ENCODE measurements around the gene THADA. TPM values are rescaled to one million over a fixed set of nuclear protein-coding genes. Genes with fewer than 3 reads are reported as not detected.

The THADA gene
- total RNA-seq, 1 donor from 2014 or later, result 41.2 TPM

DNA sequence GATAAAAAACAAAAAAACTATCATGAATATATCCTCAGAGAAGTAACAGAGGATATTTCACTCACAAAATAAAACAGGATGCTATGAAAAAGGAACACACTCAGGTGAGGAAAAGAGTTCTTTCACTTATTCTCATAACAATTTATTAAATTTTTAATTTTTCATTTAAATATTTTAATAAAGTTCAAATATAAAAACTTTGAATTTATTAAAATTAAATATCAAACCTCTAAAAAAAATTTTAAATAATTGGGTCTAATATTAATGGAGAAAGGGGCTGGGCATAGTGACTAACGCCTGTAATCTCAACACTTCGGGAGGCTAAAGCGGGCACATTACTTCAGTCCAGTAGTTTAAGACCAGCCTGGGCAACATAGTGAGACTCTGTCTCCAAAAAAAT, 10.1 kb downstream of the THADA start:
- Histone ChIP-seq H3K36me3 (peaks cover 89% of the 10 kb centered on the region), H3K4me3 (no peak overlapping the region)

GRCh38 chr2:43579275-43579981, 16.4 kb downstream of the THADA start:
- H3K4me1 ChIP-seq, result peaks cover 6% of the 10 kb centered on the region
- H3K27me3 ChIP-seq (ENCODE audit: low read depth), result no peaks in the 10 kb centered on the region
- intact Hi-C loops (cut with DNase I), result no loop called here
- H3K27ac ChIP-seq, result no peak overlapping the region
- peaks cover 95% of the 10 kb centered on the region for H3K36me3 ChIP-seq
- ATAC-seq, result no peak
- no peaks in the 10 kb centered on the region for H3K9me3 ChIP-seq
- DNase-seq, result no peak
- H3K4me3 ChIP-seq, result no peak overlapping the region
- no peak for TF ChIP-seq CTCF (IDR thresholded peaks at IDR 0.05)

More for the DNA sequence above, 10.1 kb downstream of the THADA start:
- intact Hi-C loops (cut with DNase I), result no loop called here
- TF ChIP-seq CTCF (IDR thresholded peaks at IDR 0.05), result no peak
- Histone ChIP-seq H3K27ac (no peak overlapping the region), H3K9me3 (no peaks in the 10 kb centered on the region), H3K4me1 (no peaks in the 10 kb centered on the region), H3K27me3 (ENCODE audit: low read depth) (no peaks in the 10 kb centered on the region)
- ATAC-seq, result no peak
- DNase-seq, result no peak

GRCh38 chr2:43576981-43577892, 18.6 kb downstream of the THADA start:
- no peak overlapping the region for H3K27ac ChIP-seq
- H3K4me1 ChIP-seq, result peaks cover 6% of the 10 kb centered on the region
- peak; percentile 74 for TF ChIP-seq CTCF (IDR thresholded peaks at IDR 0.05)
- DNase-seq (no peak), ATAC-seq (peak in 1 of 2 donors; percentile 49)
- no peaks in the 10 kb centered on the region for H3K27me3 ChIP-seq (ENCODE audit: low read depth)
- no peak overlapping the region for H3K4me3 ChIP-seq
- intact Hi-C loops (cut with DNase I), result no loop called here
- H3K36me3 ChIP-seq, result peaks cover 93% of the 10 kb centered on the region
- H3K9me3 ChIP-seq, result no peaks in the 10 kb centered on the region

DNA sequence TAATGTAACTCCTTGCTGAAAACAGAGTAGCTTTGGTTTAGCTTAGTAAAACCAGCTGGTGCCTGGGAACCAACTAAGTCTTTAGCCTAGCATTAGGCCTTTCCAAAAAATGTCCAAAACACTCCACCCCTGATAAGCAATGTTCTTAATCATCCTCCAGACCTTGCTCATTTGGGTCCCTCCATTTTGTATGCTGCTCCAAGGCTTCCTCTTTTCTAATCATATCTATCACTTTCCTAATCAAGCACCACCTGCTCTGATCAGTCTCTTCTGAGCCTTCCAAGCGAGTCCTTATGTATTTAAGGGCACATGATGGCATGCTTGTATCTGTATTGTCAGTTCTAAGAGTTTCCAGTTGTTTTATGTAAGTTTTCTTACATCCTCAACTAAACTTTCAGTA, 23.6 kb downstream of the THADA start:
- intact Hi-C loops (cut with DNase I), result no loop called here
- Histone ChIP-seq H3K27me3 (ENCODE audit: low read depth) (no peaks in the 10 kb centered on the region), H3K9me3 (no peaks in the 10 kb centered on the region), H3K27ac (no peak overlapping the region), H3K4me1 (peaks cover 6% of the 10 kb centered on the region), H3K36me3 (peaks cover 92% of the 10 kb centered on the region), H3K4me3 (no peak overlapping the region)
- DNase-seq (no peak), ATAC-seq (no peak)
- TF ChIP-seq CTCF (IDR thresholded peaks at IDR 0.05), result no peak

DNA sequence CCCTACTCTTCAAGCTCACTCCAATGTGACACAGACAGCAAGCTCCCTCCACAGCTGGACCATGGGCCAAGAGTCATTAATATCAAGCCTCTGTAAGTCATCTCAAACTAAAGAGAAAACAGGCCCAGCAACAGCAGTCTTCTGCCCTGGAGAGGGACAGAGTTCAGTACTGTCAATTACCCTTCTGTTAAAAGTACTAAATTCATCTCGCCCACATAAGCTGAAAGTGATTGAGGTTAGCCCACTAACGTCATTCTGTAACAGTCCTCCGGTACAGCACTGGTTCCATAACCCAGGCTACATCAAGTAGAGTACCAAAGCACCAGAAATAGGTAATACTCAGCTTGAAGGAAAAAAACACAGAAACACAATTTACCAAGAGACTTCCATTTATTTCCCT, 25.9 kb downstream of the THADA start:
- intact Hi-C loops (cut with DNase I), result no loop called here

More for the DNA sequence above, 25.9 kb downstream of the THADA start:
- no peak for TF ChIP-seq CTCF (IDR thresholded peaks at IDR 0.05)
- Histone ChIP-seq H3K36me3 (peaks cover 85% of the 10 kb centered on the region), H3K27me3 (ENCODE audit: low read depth) (no peaks in the 10 kb centered on the region), H3K9me3 (no peaks in the 10 kb centered on the region), H3K4me3 (no peak overlapping the region), H3K27ac (no peak overlapping the region), H3K4me1 (no peaks in the 10 kb centered on the region)
- no peak for ATAC-seq
- no peak for DNase-seq
